HG02571 (cell line): ENCODE measurements around the gene ADORA2B.
"Not testable (repeated sequence)": the region's sequence is repeated elsewhere in the genome, so short reads cannot be mapped to it uniquely, and the experiment has no call there.

Source experiments
- ATAC-seq: cut with Tn5 transposase; IDR thresholded peaks from one replicate; pipeline ENCODE4 v1.9.1; 2021; ENCODE audit warnings: mild to moderate bottlenecking, moderate library complexity; ENCODE audit not compliant: unreplicated experiment

The ADORA2B gene

DNA sequence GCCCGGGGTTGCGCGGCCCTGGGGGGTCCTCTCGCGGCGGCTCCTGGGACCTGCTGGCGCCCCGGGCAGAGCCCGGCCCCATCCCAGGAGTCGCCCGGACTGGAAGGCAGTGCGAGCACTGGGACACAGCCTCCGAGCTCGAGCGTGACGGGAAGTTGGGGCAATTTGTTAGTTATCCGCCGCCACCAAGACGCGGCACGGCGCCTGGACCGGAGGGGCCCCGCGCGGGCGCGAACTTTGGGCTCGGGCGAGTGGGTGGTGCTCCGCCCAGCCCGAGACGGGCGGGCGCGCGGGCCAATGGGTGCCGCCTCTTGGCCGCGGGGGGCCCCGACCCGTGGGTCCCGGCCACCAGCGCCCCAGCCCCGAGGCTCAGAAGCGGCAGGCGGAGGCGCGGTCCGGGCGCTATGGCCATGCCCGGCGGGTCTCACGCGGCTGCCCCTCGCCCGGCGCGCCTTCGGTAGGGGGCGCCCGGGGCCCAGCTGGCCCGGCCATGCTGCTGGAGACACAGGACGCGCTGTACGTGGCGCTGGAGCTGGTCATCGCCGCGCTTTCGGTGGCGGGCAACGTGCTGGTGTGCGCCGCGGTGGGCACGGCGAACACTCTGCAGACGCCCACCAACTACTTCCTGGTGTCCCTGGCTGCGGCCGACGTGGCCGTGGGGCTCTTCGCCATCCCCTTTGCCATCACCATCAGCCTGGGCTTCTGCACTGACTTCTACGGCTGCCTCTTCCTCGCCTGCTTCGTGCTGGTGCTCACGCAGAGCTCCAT lies at the start of gene ADORA2B:
Gene ADORA2B, plus strand, starts transcription at position 372 of the 768 bp plus-strand sequence. Its CDS starts 119 bp downstream, at position 491.
- ATAC-seq: no peak

DNA sequence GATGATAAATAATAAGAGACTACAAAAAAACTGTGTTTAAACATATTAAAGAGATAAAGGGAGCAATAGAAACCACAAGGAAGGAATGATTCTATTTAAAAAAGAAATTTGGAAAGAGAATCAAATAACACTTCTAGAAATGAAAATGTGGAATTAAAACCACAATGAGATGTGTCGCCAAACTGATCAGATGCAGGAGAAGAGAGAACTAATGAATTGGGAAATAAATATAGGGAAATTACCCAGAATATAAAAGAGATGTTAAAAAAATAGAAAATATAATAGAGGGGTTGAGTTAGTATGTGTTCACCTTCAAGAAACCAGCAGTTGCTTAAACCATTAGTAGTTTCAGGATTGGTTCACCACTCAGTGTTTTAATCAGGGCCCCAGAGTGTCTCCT lies 48.7 kb upstream of the ADORA2B start:
- ATAC-seq: no peak

DNA sequence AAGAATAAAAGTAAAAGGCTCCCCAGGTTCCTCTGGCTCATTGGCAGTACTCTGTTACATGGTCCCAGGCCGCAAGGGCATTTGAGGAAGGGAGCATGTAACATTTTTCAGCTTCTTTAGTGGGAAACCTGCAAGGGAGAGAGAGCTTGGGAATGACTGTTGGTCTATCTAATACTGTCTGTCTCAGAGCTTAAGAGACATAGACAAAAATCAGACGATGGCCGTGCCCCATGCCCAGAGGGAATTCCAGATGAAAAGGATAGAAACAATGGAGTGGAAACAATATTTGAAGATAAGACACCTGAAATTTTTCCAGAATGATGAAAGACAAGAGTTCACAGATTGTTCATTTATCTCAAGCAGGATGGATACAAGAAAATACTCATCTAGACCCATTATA lies 48.1 kb upstream of the ADORA2B start:
- ATAC-seq: no peak

DNA sequence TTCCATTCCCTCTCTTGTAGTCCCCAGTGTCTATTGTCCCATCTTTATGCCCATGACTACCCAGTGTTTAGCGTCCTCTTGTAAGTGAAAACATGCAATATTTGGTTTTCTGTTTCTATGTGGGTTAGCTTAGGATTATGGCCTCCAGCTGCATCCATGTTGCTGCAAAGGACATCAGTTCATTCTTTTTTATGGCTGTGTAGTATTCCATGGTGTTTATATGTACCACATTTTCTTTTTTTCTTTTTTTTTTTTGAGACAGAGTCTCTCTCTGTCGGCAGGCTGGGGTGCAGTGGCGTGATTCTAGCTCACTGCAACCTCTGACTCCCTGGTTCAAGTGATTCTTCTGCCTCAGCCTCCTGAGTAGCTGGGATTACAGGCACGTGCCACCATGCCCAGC lies 45.3 kb upstream of the ADORA2B start:
- not testable (repeated sequence) for ATAC-seq

DNA sequence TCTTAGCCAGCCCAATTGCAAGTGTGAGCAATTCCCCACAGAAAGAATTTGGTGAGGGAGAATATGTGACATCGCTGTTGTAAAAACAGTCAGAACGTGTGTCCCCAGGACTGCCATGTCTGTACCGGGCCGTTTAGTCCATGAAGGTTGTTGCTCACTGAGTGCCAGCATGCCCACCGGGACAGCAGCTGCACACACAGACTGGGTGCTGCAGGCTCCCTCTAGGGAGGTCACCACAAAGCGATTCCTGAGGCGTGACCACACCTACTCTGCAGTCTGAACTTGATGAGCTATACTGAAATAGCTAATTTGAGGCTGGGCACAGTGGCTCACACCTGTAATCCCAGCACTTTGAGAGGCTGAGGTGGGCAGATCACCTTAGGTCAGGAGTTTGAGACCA lies 44.1 kb upstream of the ADORA2B start:
- no peak for ATAC-seq

DNA sequence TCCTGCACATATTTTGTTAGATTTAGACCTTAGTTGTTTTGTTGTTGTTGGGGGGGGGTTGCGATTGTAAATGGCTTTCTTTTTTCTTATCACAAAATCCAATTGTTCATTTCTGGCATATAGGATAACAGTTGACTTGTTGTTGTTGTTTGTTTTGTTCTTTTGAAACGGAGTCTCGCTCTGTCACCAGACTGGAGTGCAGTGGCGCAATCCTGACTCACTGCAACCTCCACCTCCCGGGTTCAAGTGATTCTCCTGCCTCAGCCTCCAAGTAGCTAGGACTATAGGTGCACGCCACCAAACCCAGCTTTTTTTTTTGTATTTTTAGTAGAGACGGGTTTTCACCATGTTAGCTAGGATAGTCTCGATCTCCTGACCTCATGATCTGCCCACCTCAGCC lies 39.7 kb upstream of the ADORA2B start:
- not testable (repeated sequence) for ATAC-seq

DNA sequence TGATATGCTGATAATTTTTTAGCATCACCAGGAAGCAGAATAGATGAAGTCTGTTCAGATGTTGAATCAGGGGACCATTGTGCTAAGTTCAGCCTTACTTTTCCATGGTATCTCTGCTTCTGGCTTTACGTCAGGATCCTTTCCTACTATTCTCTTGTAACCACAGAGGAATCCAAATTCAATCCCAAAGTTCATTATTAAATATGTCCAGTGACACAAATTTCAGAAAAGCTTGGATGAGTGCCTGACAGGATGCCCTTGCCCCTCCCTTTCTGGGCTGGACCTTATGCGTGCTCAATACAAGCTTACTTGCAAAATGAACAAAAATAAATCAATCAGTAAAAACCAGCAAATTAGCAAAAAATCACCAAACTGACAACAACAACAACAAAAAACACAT lies 37.6 kb upstream of the ADORA2B start:
- no peak for ATAC-seq

DNA sequence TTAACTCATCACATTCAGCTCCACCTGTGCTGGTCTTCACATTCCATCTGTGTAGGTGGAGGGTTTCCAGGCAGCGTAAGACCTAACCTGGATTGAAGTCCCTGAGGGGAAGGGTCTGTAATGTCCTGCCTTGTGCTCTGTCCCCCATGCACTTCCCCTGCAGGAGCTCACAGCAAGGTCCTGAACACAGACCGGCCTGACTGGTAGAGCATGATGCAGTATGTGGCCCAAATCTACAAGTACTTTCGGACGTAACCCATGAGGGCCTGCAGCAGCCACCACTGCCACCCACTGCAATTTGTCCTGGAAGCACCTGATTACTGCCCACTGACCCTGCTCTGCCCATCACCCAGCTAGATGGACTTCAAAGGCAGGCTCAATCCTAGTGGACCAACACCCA lies 36.6 kb upstream of the ADORA2B start:
- ATAC-seq: no peak

DNA sequence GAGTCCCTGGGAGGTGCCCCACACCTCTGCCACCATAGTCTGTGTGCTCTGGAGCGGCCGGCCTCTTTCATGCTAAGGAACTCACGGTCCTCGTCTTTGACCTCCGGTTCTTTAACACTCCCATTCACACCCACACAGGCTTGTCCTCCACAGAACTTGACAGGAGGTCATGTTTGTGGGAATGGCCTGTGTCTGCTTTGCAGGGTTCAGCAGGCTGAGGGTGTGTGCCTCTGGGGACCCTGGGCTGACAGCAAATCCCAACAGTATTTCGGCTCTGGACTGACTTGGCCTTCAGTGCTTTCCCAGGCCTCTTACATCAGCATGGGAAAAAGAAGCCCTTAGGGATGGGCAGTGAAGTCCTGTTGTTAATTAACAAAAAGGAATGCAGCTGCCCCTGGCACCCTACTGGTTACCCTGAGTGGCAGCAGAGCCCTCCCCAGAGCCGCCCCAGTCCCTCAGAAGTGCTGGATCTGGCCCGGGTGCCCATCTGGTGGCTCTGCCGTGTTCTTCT lies 35.4 kb upstream of the ADORA2B start:
- no peak for ATAC-seq

DNA sequence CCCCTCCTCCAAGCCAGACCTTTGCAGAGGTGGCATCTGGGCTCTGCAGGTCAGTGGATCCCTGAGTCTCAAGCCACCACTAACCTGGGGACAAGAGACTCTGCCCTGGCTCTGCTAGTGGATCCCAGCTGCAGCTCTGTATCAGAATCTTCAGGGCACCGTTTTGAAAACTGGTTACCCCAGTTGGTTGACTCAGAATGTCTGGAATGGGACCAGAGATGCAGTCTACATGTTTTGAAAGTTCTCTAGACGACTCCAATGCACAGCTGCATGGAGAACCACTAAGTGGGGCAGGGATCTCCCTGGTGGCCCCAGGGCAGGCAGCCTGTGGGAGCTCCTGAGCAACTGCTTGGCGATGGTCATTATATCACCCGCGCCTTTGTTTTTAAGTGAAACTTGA lies 34.1 kb upstream of the ADORA2B start:
- no peak for ATAC-seq

DNA sequence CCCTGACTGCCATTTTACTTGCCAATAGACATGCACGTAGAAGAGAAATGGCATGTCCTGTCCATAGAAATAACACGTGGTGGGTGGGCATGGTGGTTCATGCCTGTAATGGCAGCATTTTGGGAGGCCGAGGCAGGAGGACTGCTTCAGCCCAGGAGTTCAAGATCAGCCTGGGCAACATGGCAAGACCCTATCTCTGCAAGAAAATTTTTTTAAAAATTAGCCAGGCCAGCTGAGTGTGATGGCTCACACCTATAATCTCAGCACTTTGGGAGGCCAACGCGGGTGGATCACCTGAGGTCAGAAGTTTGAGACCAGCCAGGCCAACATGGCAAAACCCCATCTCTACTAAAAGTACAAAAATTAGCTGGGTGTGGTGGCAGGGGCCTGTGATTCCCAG lies 33.2 kb upstream of the ADORA2B start:
- ATAC-seq: not testable (repeated sequence)

DNA sequence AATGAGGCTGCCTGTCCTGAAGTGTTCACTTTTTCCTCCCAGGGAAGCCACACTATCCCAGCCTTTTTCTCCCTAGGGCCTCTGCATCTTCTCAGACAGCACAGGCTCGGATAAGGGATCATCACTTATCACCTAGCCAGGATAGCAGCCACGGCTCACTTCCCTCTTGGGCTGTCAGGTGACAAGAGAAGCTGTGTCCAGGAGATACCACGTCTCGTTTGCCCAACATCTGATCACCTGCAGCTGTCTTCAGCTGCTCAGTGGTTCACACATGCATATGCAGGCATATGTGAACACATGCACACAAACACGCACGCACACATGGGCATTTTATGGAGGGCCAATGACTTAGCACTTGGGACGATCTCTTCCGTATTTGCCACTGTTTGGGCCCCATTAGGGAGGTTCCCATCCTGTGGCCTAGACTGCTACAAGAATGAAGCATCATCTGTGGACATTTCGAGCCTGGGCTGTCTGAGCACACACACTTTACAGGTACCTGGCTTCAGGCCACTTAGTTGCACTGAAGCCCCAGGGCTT lies 32.4 kb upstream of the ADORA2B start:
- ATAC-seq: no peak

DNA sequence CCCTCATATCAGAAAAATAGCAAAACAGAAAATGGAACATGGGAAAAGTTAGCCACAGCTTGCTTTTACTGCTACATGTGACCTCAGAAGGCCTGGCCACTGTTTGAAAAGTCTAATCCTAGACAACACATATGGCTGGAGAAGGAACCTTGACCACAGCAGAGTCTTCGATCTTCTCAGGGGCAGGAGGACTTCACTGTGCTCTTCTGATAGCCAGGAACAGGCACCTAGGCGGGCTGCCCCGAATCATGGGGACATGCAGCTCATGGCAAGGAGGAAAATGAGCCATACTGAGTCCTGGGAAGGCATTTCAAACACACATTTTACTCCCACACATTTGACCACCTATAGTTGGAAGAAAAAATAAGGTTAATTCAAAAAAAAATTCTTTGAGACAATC lies 31.1 kb upstream of the ADORA2B start:
- ATAC-seq: no peak

DNA sequence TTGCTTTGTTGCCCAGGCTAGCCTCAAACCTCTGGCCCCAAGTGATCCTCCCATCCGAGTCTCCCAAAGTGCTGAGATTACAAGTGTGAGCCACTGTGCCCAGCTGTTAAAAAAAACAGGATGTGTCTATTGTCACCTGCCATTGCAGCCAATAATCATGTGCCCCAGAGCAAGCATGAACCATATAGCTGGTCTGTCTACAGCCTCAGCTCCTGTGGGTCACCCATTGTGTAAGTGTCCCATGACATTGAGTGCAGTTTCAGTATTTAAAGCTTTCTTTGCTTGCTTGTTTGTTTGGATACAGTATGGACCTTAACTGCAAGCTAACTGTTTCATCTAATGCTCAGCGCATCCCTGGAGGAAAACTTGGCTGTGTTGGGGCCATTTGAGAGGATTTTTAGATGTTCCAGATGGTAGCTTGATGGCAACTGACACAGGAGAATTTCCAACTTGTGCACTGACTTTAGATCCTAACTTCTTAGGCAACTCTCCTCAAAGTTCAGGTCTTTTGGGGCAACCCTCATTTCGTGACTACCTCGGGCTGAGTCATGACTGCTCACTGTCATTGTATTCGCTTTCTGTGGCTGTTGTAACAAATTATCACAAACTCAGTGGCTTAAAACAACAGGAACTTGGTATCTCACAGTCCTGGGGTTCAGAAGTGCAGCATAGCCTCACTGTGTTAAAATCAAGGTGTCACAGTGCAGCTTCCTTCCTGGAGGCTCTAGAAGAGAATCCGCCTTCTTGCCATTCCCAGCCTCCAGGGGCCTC lies 30.3 kb upstream of the ADORA2B start:
- no peak for ATAC-seq

DNA sequence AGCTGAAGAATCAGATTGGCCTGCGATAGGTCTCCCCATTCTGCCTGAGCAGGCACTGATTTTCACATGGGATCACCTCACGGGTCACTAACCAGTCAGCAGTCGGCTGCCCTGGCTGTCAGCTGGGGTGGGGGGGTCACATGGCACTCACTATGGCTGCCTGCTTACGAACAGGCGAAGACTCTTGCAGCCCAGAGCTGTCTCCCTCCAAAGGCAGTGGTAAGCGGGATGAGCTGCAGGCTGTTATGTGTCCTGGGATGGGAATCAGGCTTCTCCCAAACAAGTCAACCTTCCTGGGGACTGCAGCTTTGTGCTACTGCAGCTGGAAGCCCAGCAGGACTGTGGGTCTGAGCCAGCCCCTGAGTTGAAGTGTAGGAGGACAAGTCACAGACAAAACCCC lies 29.0 kb upstream of the ADORA2B start:
- no peak for ATAC-seq

DNA sequence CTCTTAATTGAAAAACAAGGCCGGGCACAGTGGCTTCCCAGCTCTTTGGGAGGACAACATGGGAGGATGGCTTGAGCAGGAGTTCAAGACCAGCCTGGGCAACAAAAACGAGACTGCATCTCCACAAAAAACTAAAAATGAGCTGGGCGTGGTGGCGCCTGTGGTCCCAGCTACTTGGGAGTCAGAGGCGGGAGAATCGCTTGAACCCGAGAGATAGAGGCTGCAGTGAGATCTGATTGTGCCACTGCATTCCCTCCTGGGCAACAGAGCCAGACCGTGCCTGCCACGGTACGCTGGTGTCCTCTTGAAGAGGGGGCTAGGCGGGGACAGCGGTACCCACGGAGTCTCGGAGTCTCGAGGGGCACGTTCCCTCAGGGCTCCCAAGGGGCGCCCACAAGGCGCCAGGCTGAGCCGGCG lies 27.9 kb upstream of the ADORA2B start:
- no peak for ATAC-seq

DNA sequence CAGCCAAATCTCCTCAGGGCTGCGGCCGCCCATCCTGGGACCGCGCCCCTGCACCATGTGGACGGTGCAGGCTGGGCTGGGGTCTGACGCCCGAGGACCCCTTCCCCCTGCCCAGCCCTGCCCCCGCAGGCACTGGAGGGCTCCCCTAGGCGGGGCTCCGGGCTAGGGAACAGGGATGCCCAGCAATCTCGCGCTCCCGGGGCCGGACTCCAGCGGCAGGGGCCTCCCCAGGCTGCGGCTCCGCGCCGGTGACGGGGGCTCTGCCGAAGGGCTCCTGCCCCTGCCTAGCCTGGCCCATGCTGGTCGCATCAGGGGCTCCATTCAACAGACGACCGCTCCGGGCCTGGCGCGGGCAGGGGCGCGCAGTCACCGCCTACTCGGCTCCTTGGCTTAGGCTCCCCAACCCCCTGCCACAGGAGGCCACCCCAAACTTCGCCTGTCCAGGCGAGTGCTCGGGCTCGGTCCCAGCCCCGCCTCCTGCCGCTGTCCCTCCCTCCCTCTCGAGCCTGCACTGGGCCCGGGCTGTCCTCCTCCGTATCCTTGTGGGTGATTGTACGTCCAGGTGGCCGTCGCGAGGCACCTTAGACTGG lies 27.4 kb upstream of the ADORA2B start:
- no peak for ATAC-seq

DNA sequence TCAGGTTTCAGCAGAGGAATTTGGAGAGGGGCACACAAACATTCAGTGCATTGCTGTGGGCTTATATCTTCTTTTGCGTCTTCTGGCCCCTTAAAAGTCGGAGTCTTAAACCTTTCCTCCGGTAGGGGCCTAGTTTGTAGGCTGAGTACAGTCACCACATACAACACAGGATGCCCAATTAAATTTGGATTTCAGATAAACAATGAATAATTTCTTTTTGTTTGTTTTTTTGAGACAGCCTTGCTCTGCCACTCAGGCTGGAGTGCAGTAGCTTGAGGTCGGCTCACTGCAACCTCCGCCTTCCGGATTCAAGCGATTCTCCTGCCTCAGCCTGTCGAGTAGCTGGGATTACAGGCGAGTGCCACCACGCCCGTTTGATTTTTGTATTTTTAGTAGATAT lies 26.7 kb upstream of the ADORA2B start:
- no peak for ATAC-seq

DNA sequence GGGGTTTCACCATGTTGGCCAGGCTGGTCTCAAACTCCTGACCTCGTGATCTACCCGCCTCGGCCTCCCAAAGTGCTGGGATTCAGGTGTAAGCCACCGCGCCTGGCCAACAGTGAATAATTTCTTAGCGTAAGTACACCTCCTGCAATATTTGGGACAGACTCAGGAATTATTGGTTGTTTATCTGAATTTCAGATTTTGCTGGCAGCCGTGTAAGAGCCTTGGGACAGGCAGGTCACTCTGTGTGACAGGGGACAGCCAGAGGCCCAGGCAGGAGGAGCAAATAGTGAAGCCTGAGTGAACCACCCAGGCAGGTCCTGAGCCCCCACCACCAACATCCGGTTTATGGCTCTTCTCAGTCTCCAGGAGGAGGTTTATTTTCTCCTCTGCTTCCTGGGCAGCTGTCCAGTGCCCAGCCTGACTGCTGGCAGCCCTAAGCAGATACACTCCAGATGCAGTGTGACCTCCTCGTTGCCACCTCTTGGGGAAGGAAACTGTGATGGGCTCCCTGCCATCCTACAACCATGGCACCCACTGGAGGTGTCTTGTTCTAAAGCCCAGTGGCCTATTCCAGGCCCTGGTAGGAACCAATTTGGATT lies 26.2 kb upstream of the ADORA2B start:
- ATAC-seq: no peak

DNA sequence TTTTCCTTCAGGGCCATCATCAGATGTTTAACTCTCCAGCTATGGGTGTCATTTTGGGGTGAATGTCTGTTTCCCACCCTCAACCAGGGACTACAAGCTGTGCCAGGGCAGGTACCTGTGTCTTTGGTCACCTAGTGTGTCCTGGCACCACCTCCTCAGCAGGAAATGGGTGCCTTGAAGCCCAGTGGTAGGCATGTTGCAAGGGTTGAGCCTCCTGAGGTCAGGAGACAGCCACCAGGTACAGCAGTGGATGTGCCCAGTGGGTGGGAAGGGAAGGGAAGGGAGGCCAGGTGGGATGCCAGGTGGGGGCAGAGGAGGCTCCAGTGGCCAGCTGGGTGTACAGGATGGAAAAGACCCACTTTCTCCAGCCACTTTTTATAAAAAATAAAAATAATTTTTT lies 25.5 kb upstream of the ADORA2B start:
- ATAC-seq: no peak

DNA sequence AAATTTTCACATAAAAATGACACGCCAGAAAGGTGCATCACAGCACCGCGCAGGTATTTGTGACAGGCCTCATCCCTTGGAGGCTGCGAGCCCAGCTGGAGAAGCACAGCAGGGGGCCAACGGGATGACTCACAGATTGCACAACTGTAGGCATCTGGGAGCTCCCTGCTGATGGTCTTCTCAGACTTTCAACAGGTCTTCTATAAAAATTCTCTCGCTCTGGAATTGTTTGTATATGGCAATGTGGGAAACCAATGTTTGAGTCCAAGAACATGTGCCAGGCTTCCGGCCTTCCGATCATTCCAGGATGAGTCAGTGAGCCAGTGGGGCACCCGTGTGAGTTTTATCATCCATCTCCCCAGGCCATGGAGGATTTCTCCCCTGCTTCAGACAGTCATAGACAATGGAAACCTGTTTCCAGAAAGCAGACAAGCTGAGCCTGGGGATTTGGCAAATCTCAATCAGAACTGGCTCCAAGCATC lies 24.1 kb upstream of the ADORA2B start:
- ATAC-seq: no peak
